H9 (cell line): ENCODE measurements around the gene IMP3. TPM values are rescaled to one million over a fixed set of nuclear protein-coding genes. Genes with fewer than 3 reads are reported as not detected.
"Not testable (repeated sequence)": the region's sequence is repeated elsewhere in the genome, so short reads cannot be mapped to it uniquely, and the experiment has no call there.

Experiments
- DNase-seq: peaks from one replicate; pipeline ENCODE4 v3.0.0-alpha.2; 2017
- H2AFZ ChIP-seq: one replicate; pipeline ENCODE4 v1.6.1; 2013; ENCODE audit warnings: mild to moderate bottlenecking, low read length, control low read depth, moderate library complexity
- H2AK5ac ChIP-seq: 2 replicates; pipeline ENCODE4 v1.6.1; 2013; ENCODE audit warnings: low read length, control low read depth, mixed read lengths; ENCODE audit not compliant: insufficient read length
- H2BK120ac ChIP-seq: one replicate; pipeline ENCODE4 v1.6.1; 2013; ENCODE audit warnings: low read depth, mild to moderate bottlenecking, low read length, control low read depth, inconsistent platforms; ENCODE audit not compliant: poor library complexity, severe bottlenecking
- H2BK12ac ChIP-seq: 2 replicates; pipeline ENCODE4 v1.6.1; 2013; ENCODE audit warnings: low read length, control low read depth, mixed read lengths, low read depth; ENCODE audit not compliant: insufficient read length
- H2BK15ac ChIP-seq: 2 replicates; pipeline ENCODE4 v1.6.1; 2013; ENCODE audit warnings: low read depth, low read length, control low read depth
- H2BK20ac ChIP-seq: one replicate; pipeline ENCODE4 v1.6.1; 2013; ENCODE audit warnings: low read depth, mild to moderate bottlenecking, low read length, control low read depth, inconsistent platforms; ENCODE audit not compliant: poor library complexity, severe bottlenecking
- H2BK5ac ChIP-seq: 2 replicates; pipeline ENCODE4 v1.6.1; 2013; ENCODE audit warnings: low read length, control low read depth, mixed read lengths; ENCODE audit not compliant: insufficient read length
- H3K14ac ChIP-seq: 2 replicates; pipeline ENCODE4 v1.6.1; 2013; ENCODE audit warnings: low read length, control low read depth; ENCODE audit not compliant: insufficient read depth
- H3K18ac ChIP-seq: 2 replicates; pipeline ENCODE4 v1.6.1; 2013; ENCODE audit warnings: low read depth, mild to moderate bottlenecking, mixed read lengths, low read length, control low read depth; ENCODE audit not compliant: insufficient read length
- H3K23ac ChIP-seq: 2 replicates; pipeline ENCODE4 v1.6.1; 2013; ENCODE audit warnings: low read length, control low read depth, mixed read lengths, low read depth; ENCODE audit not compliant: insufficient read length
- H3K23me2 ChIP-seq: 2 replicates; pipeline ENCODE4 v1.6.1; 2013; ENCODE audit warnings: low read depth, mild to moderate bottlenecking, mixed read lengths, low read length, control low read depth; ENCODE audit not compliant: insufficient read length, poor library complexity, severe bottlenecking
- H3K27ac ChIP-seq: 2 replicates; pipeline ENCODE4 v1.5.1; 2013; ENCODE audit warnings: low read length, control low read depth, mixed read lengths, low read depth; ENCODE audit not compliant: insufficient read length
- H3K27me3 ChIP-seq: 2 replicates; pipeline ENCODE4 v1.6.1; 2013; ENCODE audit warnings: low read length, control low read depth, inconsistent platforms; ENCODE audit not compliant: insufficient read depth
- H3K4ac ChIP-seq: 2 replicates; pipeline ENCODE4 v1.6.1; 2013; ENCODE audit warnings: low read depth, mild to moderate bottlenecking, control low read depth, inconsistent platforms, low read length, moderate library complexity
- H3K4me1 ChIP-seq: 2 replicates; pipeline ENCODE4 v1.6.1; 2013; ENCODE audit warnings: low read length, control low read depth, inconsistent platforms; ENCODE audit not compliant: insufficient read depth
- H3K4me2 ChIP-seq: 2 replicates; pipeline ENCODE4 v1.6.1; 2013; ENCODE audit warnings: low read length, control low read depth, mixed read lengths; ENCODE audit not compliant: insufficient read length, insufficient read depth
- H3K56ac ChIP-seq: 2 replicates; pipeline ENCODE4 v1.6.1; 2013; ENCODE audit warnings: low read depth, mild to moderate bottlenecking, mixed read lengths, low read length, control low read depth; ENCODE audit not compliant: insufficient read length
- H3K79me1 ChIP-seq: 2 replicates; pipeline ENCODE4 v1.6.1; 2013; ENCODE audit warnings: low read depth, mild to moderate bottlenecking, moderate library complexity, low read length, control low read depth, inconsistent platforms; ENCODE audit not compliant: insufficient read depth, poor library complexity, severe bottlenecking
- H3K79me2 ChIP-seq: 2 replicates; pipeline ENCODE4 v1.6.1; 2013; ENCODE audit warnings: low read length, control low read depth, inconsistent platforms; ENCODE audit not compliant: insufficient read depth
- H3K9ac ChIP-seq: 2 replicates; pipeline ENCODE4 v1.6.1; 2013; ENCODE audit warnings: low read length, control low read depth, mixed read lengths; ENCODE audit not compliant: insufficient read length; ENCODE audit errors: extremely low read depth
- H3K9me3 ChIP-seq: one replicate; pipeline ENCODE4 v1.6.1; 2013; ENCODE audit warnings: low read depth, low read length, inconsistent platforms; ENCODE audit not compliant: control insufficient read depth
- H3T11ph ChIP-seq: one replicate; pipeline ENCODE4 v1.6.1; 2013; ENCODE audit warnings: mild to moderate bottlenecking, low read length, control low read depth, inconsistent platforms
- H4K20me1 ChIP-seq: one replicate; pipeline ENCODE4 v1.6.1; 2013; ENCODE audit not compliant: control insufficient read depth, insufficient read length, insufficient read depth
- H4K5ac ChIP-seq: 2 replicates; pipeline ENCODE4 v1.6.1; 2013; ENCODE audit warnings: low read depth, mild to moderate bottlenecking, mixed read lengths, low read length, control low read depth; ENCODE audit not compliant: insufficient read length
- H4K8ac ChIP-seq: replicated peaks from 2 replicates; pipeline ENCODE4 v1.6.1; 2013; ENCODE audit warnings: low read length, control low read depth, mixed read lengths, low read depth; ENCODE audit not compliant: insufficient read length
- H4K91ac ChIP-seq: 2 replicates; pipeline ENCODE4 v1.6.1; 2013; ENCODE audit warnings: low read depth, mild to moderate bottlenecking, moderate library complexity, mixed read lengths, low read length, control low read depth; ENCODE audit not compliant: insufficient read length
- H3K27ac Mint-ChIP-seq, 3 experiments: 2 replicates in 2 of 3; 3 replicates in 1 of 3; pipeline ENCODE4 v1.8.0; 2020 to 2021; ENCODE audit warnings: mixed read lengths in 3 of 3, mild to moderate bottlenecking in 1 of 3, moderate library complexity in 1 of 3
- H3K27me3 Mint-ChIP-seq: 2 replicates; pipeline ENCODE4 v1.8.0; 2021; ENCODE audit warnings: low read depth, mild to moderate bottlenecking, moderate library complexity, mixed read lengths
- H3K36me3 Mint-ChIP-seq, 3 experiments: 2 replicates in 2 of 3; 3 replicates in 1 of 3; pipeline ENCODE4 v1.8.0; 2020 to 2021; ENCODE audit warnings: low read depth in 3 of 3, mixed read lengths in 3 of 3; ENCODE audit not compliant: insufficient read depth in 1 of 3
- H3K4me1 Mint-ChIP-seq, 2 experiments: 2 replicates each; pipeline ENCODE4 v1.8.0; 2020; ENCODE audit warnings: mixed read lengths in 2 of 2
- H3K4me3 Mint-ChIP-seq, 2 experiments: 2 replicates in 1 of 2; 3 replicates in 1 of 2; pipeline ENCODE4 v1.8.0; 2020 to 2021; ENCODE audit warnings: mild to moderate bottlenecking in 2 of 2, mixed read lengths in 2 of 2, moderate library complexity in 1 of 2
- H3K9me3 Mint-ChIP-seq, 2 experiments: 2 replicates in 1 of 2; 3 replicates in 1 of 2; pipeline ENCODE4 v1.8.0; 2020; ENCODE audit warnings: mild to moderate bottlenecking in 2 of 2, mixed read lengths in 2 of 2, moderate library complexity in 1 of 2
- CTCF ChIP-seq: fragments of 200-600 bp; sonication (generic); conservative IDR thresholded peaks from 3 replicates; pipeline ENCODE4 v1.8.0; 2021; ENCODE audit warnings: antibody characterized with exemption, mild to moderate bottlenecking
- WGBS: extraction: QIAGEN DNeasy Blood & Tissue Kit; methylation state at CpG from one replicate; pipeline ENCODE4 v1.1.7; 2013; ENCODE audit warnings: missing lambda C conversion rate, low lambda C conversion rate, mixed read lengths; ENCODE audit not compliant: insufficient read length; ENCODE audit errors: extremely low coverage; 5-methylcytosine and 5-hydroxymethylcytosine counted together
- total RNA-seq: library from RNA; stranded (reverse); gene quantifications from 2 replicates; pipeline ENCODE4 v1.2.1, GENCODE V29; 2021

IMP3 gene
- total RNA-seq, 1 experiment from 2014 or later, result 97.9 TPM

DNA sequence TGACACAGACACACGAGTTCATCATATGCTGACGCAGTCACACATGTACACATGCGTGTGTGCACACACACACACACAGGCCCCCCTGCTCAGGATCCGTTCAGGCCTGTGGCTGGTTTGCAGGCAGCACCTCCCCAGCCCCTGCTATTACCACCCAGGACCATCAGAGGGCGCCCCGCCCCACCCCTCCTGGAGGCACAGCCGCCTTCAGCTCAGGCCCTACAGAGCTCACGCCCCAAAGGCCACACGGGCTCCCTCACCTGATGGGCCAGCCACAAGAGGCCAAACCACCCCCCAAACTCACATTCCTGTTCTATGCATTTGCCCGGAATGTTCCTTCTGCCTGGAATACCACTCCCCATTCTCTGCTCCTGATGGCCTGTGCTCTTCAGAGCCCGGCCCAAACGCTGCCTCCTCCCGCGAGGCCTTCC is 46.2 kb upstream of the IMP3 start:
- not testable (repeated sequence) for H2BK20ac ChIP-seq, H3K9me3 ChIP-seq, H3K36me3 Mint-ChIP-seq, H3T11ph ChIP-seq, H3K27ac ChIP-seq, H3K4me3 Mint-ChIP-seq, H4K5ac ChIP-seq, H2BK15ac ChIP-seq, H3K9me3 Mint-ChIP-seq, H3K14ac ChIP-seq, H3K4me1 ChIP-seq, H4K20me1 ChIP-seq, H3K4ac ChIP-seq, H3K23me2 ChIP-seq, H3K23ac ChIP-seq, H3K56ac ChIP-seq, H2BK5ac ChIP-seq, H2BK120ac ChIP-seq, H4K8ac ChIP-seq, H4K91ac ChIP-seq, H2AFZ ChIP-seq, H2AK5ac ChIP-seq, H3K27me3 ChIP-seq, H3K79me2 ChIP-seq, H3K27ac Mint-ChIP-seq, H3K9ac ChIP-seq, H2BK12ac ChIP-seq, H3K18ac ChIP-seq, H3K79me1 ChIP-seq, H3K27me3 Mint-ChIP-seq, H3K4me2 ChIP-seq
- TF ChIP-seq CTCF, result peak; percentile 83
- peaks cover 6 to 14% of the 10 kb centered on the region in 2 experiments for H3K4me1 Mint-ChIP-seq
- no CpG with 5 or more reads among the region's 14 CpGs for WGBS
- DNase-seq, result peak; percentile 89
